HEK293 (cell line): ENCODE data around the gene XYLT2.

Experiments used
- CTCF ChIA-PET: fragments of 350-600 bp; formaldehyde crosslinking; extraction: SDS; loops from one replicate; lab custom pipeline; 2021; ENCODE audit warnings: antibody characterized with exemption; lab: Yijun Ruan, JAX
- POLR2A ChIA-PET: fragments of 300-600 bp; formaldehyde crosslinking; extraction: SDS; loops from one replicate; lab custom pipeline; 2020; ENCODE audit warnings: antibody characterized with exemption, inconsistent platforms; lab: Yijun Ruan, JAX
- H3K27ac ChIP-seq: fragments of 200-500 bp; sonication (Bioruptor generic); 2 replicates; pipeline ENCODE4 v1.5.1; 2014; ENCODE audit warnings: low read depth, low read length, control low read depth, inconsistent platforms; ENCODE audit errors: extremely low read depth
- H3K36me3 ChIP-seq, 2 experiments: fragments of 200-500 bp in 1 of 2; sonication (Bioruptor generic) in 1 of 2; 1 replicate in 1 of 2; 2 replicates in 1 of 2; pipeline ENCODE4 v1.5.1; 2014 to 2017; ENCODE audit warnings: inconsistent platforms in 2 of 2, low read length in 2 of 2; ENCODE audit not compliant: control insufficient read depth in 2 of 2, insufficient read depth in 1 of 2
- H3K4me1 ChIP-seq: fragments of 200-500 bp; sonication (Bioruptor generic); 2 replicates; pipeline ENCODE4 v1.5.1; 2014; ENCODE audit warnings: mild to moderate bottlenecking, low read length, inconsistent platforms; ENCODE audit not compliant: control insufficient read depth, insufficient read depth
- H3K4me3 ChIP-seq: 2 replicates; pipeline ENCODE4 v1.5.1; 2011; ENCODE audit warnings: low read depth, mild to moderate bottlenecking, control low read depth, low read length, moderate library complexity
- H3K9me3 ChIP-seq: fragments of 200-500 bp; sonication (Bioruptor generic); 2 replicates; pipeline ENCODE4 v1.5.1; 2014; ENCODE audit warnings: low read depth, low read length, inconsistent platforms; ENCODE audit not compliant: control insufficient read depth, insufficient read depth
- KLF1 ChIP-seq: fragments of 450-650 bp; formaldehyde crosslinking; IDR thresholded peaks from 2 replicates; pipeline ENCODE4 v1.5.1; 2016; ENCODE audit warnings: missing biosample characterization, missing genetic modification characterization
- TRIM28 ChIP-seq: IDR thresholded peaks from 2 replicates; pipeline ENCODE4 v1.6.1; 2011; ENCODE audit warnings: low read length, control low read depth, borderline replicate concordance
- ZNF10 ChIP-seq: fragments of 450-650 bp; formaldehyde crosslinking; IDR thresholded peaks from 2 replicates; pipeline ENCODE4 v1.5.1; 2017; ENCODE audit warnings: missing biosample characterization, missing genetic modification characterization
- ZNF132 ChIP-seq: fragments of 450-650 bp; formaldehyde crosslinking; IDR thresholded peaks from 2 replicates; pipeline ENCODE4 v1.5.1; 2017; ENCODE audit warnings: missing biosample characterization, missing genetic modification characterization, borderline replicate concordance
- ZNF157 ChIP-seq: fragments of 450-650 bp; formaldehyde crosslinking; IDR thresholded peaks from 2 replicates; pipeline ENCODE4 v1.5.1; 2016; ENCODE audit warnings: missing biosample characterization, missing genetic modification characterization
- ZNF223 ChIP-seq: fragments of 450-650 bp; formaldehyde crosslinking; IDR thresholded peaks from 2 replicates; pipeline ENCODE4 v1.5.1; 2016; ENCODE audit warnings: missing biosample characterization, missing genetic modification characterization
- ZNF266 ChIP-seq: fragments of 450-650 bp; formaldehyde crosslinking; IDR thresholded peaks from 2 replicates; pipeline ENCODE4 v1.5.1; 2016; ENCODE audit warnings: missing biosample characterization, missing genetic modification characterization, low read depth
- ZNF335 ChIP-seq: fragments of 450-650 bp; formaldehyde crosslinking; conservative IDR thresholded peaks from 2 replicates; pipeline ENCODE4 v1.5.1; 2016; ENCODE audit warnings: missing biosample characterization, missing genetic modification characterization
- ZNF37A ChIP-seq: fragments of 450-650 bp; IDR thresholded peaks from 2 replicates; pipeline ENCODE4 v1.5.1; 2018; ENCODE audit warnings: missing biosample characterization, missing genetic modification characterization
- ZNF433 ChIP-seq: fragments of 450-650 bp; formaldehyde crosslinking; IDR thresholded peaks from 2 replicates; pipeline ENCODE4 v1.5.1; 2016; ENCODE audit warnings: missing biosample characterization, missing genetic modification characterization, low read depth
- ZNF561 ChIP-seq: fragments of 450-650 bp; IDR thresholded peaks from 2 replicates; pipeline ENCODE4 v1.5.1; 2018; ENCODE audit warnings: missing biosample characterization, missing genetic modification characterization, borderline replicate concordance
- ZNF571 ChIP-seq: fragments of 450-650 bp; formaldehyde crosslinking; IDR thresholded peaks from 2 replicates; pipeline ENCODE4 v1.5.0; 2017; ENCODE audit warnings: missing biosample characterization, missing genetic modification characterization
- ZNF664 ChIP-seq: fragments of 450-650 bp; formaldehyde crosslinking; IDR thresholded peaks from 2 replicates; pipeline ENCODE4 v1.5.1; 2016; ENCODE audit warnings: missing biosample characterization, missing genetic modification characterization
- ZNF768 ChIP-seq: fragments of 450-650 bp; formaldehyde crosslinking; IDR thresholded peaks from 2 replicates; pipeline ENCODE4 v1.5.1; 2018; ENCODE audit warnings: missing biosample characterization, mild to moderate bottlenecking, missing genetic modification characterization
- ZSCAN23 ChIP-seq: fragments of 450-650 bp; formaldehyde crosslinking; IDR thresholded peaks from 2 replicates; pipeline ENCODE4 v1.5.1; 2016; ENCODE audit warnings: missing biosample characterization, missing genetic modification characterization
- TF ChIP-seq, protein P1 (sequence below): fragments of 450-650 bp; formaldehyde crosslinking; IDR thresholded peaks from 2 replicates; pipeline ENCODE4 v1.5.1; 2016; ENCODE audit warnings: missing biosample characterization, missing genetic modification characterization, borderline replicate concordance
- TF ChIP-seq, protein P2 (sequence below): fragments of 450-650 bp; formaldehyde crosslinking; IDR thresholded peaks from 2 replicates; pipeline ENCODE4 v1.5.1; 2016; ENCODE audit warnings: missing biosample characterization, missing genetic modification characterization
- TF ChIP-seq, protein P3 (sequence below): fragments of 450-650 bp; formaldehyde crosslinking; conservative IDR thresholded peaks from 2 replicates; pipeline ENCODE4 v1.5.1; 2016; ENCODE audit warnings: low read depth, missing biosample characterization, missing genetic modification characterization
- TF ChIP-seq, protein P4 (sequence below): fragments of 450-650 bp; formaldehyde crosslinking; IDR thresholded peaks from 2 replicates; pipeline ENCODE4; 2016; ENCODE audit warnings: missing biosample characterization, missing genetic modification characterization
- TF ChIP-seq, protein P5 (sequence below): fragments of 450-650 bp; IDR thresholded peaks from 2 replicates; pipeline ENCODE4 v1.5.1; 2018; ENCODE audit warnings: missing biosample characterization, mild to moderate bottlenecking, missing genetic modification characterization

XYLT2 gene

DNA sequence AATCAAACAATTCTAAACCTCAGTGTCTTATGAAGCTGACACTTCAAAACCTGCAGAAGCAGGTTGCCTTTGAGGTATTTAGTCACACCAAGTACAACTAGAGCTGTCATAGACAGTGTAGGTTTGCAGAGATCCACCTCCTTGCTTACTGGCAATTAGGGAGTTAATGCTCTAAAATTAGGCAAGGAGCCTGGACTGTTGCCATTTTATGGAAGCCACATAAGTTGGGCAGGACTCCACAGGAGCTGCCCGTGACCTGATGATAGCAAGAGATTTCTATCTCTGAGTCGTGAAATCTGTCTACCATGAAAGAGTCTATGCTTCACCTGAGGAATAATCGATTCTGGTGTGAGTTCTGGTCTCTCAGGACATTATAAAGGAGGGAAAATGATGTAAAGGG is 36.0 kb downstream of the XYLT2 start (continued):
- TF ChIP-seq, protein P1, sequence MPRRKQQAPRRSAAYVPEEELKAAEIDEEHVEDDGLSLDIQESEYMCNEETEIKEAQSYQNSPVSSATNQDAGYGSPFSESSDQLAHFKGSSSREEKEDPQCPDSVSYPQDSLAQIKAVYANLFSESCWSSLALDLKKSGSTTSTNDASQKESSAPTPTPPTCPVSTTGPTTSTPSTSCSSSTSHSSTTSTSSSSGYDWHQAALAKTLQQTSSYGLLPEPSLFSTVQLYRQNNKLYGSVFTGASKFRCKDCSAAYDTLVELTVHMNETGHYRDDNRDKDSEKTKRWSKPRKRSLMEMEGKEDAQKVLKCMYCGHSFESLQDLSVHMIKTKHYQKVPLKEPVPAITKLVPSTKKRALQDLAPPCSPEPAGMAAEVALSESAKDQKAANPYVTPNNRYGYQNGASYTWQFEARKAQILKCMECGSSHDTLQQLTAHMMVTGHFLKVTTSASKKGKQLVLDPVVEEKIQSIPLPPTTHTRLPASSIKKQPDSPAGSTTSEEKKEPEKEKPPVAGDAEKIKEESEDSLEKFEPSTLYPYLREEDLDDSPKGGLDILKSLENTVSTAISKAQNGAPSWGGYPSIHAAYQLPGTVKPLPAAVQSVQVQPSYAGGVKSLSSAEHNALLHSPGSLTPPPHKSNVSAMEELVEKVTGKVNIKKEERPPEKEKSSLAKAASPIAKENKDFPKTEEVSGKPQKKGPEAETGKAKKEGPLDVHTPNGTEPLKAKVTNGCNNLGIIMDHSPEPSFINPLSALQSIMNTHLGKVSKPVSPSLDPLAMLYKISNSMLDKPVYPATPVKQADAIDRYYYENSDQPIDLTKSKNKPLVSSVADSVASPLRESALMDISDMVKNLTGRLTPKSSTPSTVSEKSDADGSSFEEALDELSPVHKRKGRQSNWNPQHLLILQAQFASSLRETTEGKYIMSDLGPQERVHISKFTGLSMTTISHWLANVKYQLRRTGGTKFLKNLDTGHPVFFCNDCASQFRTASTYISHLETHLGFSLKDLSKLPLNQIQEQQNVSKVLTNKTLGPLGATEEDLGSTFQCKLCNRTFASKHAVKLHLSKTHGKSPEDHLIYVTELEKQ (tag by site-specific recombination), result no peak
- no peak for TF ChIP-seq ZNF223 (tag by site-specific recombination)
- TF ChIP-seq, protein P2, sequence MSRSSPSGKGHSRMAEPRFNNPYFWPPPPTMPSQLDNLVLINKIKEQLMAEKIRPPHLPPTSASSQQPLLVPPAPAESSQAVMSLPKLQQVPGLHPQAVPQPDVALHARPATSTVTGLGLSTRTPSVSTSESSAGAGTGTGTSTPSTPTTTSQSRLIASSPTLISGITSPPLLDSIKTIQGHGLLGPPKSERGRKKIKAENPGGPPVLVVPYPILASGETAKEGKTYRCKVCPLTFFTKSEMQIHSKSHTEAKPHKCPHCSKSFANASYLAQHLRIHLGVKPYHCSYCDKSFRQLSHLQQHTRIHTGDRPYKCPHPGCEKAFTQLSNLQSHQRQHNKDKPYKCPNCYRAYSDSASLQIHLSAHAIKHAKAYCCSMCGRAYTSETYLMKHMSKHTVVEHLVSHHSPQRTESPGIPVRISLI, result no peak
- TF ChIP-seq ZNF10 (tag by site-specific recombination), result no peak
- no peak for TF ChIP-seq ZNF335
- TF ChIP-seq ZNF561, result no peak
- TF ChIP-seq KLF1 (tag by site-specific recombination), result no peak

DNA sequence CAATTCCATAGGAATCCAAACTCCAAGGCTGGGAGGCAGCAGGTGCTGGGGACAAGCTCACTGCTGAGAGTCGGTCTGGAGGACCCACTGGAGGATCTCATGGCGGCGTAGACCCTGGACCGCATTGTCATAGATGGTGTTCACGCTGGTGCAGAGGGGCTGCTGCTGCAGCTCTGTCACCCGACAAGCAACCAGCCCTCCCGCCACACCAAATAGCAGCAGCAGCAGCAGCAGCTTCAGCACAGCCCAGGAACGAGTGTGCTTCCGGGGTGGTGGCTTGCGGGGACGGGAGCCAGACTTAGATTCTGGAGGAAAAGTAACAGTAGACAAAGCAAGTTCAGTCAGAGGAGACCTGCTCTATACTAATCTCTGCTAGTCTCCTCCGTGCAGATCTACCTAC is 37.0 kb downstream of the XYLT2 start:
- Histone ChIP-seq H3K36me3 (peaks cover 68 to 100% of the 10 kb centered on the region in 2 experiments), H3K9me3 (no peaks in the 10 kb centered on the region), H3K4me3 (no peak overlapping the region), H3K27ac (no peak overlapping the region), H3K4me1 (no peaks in the 10 kb centered on the region)
- ChIA-PET CTCF (interaction anchor here (2.7 to 8.8 kb wide), 3 partner anchors 9 to 183 kb away, joined by 9 to 69 read pairs (median 21); partner anchors contain the start of gene LRRC59), POLR2A (interaction anchor here (3.5 to 5.5 kb wide), 2 partner anchors 8 to 15 kb away, joined by 25 to 41 read pairs; partner anchors contain the start of gene LRRC59)
- TF ChIP-seq TRIM28, result no peak

DNA sequence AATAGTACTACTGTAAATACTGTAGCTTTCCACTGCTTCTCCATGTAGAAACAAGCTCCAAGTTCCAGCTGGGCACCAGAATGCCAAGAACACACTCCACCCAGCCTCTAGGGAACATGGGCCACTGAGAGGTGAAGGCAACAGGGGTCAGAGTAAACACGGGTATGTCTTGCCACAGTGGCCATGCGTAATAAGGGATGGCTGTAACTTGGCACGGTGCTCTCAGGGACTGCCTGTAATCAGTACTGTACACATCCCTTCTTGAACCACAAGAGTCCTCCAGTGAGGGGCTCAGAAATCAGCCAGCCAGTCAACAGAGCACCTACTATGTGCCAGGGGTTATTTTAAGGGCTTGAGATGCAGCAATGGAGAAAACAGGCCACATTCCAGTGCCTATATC is 40.6 kb downstream of the XYLT2 start:
- Histone ChIP-seq H3K9me3 (no peaks in the 10 kb centered on the region), H3K36me3 (peaks cover 92 to 100% of the 10 kb centered on the region in 2 experiments), H3K27ac (peak overlapping the region; percentile 2; the same call in 1 of the 2 replicates), H3K4me3 (no peak overlapping the region), H3K4me1 (no peaks in the 10 kb centered on the region)
- ChIA-PET POLR2A (interaction anchor here (0.7 to 1.6 kb wide), 2 partner anchors 10 to 186 kb away, joined by 3 to 10 read pairs; partner anchors contain the start of gene LRRC59), CTCF (interaction anchor here (1.2 to 8.8 kb wide), 3 partner anchors 11 to 24 kb away, joined by 8 to 69 read pairs (median 13); partner anchors contain the start of genes EME1, LRRC59 and MRPL27)
- TF ChIP-seq ZNF571 (tag by site-specific recombination), result no peak
- TF ChIP-seq, protein P3, sequence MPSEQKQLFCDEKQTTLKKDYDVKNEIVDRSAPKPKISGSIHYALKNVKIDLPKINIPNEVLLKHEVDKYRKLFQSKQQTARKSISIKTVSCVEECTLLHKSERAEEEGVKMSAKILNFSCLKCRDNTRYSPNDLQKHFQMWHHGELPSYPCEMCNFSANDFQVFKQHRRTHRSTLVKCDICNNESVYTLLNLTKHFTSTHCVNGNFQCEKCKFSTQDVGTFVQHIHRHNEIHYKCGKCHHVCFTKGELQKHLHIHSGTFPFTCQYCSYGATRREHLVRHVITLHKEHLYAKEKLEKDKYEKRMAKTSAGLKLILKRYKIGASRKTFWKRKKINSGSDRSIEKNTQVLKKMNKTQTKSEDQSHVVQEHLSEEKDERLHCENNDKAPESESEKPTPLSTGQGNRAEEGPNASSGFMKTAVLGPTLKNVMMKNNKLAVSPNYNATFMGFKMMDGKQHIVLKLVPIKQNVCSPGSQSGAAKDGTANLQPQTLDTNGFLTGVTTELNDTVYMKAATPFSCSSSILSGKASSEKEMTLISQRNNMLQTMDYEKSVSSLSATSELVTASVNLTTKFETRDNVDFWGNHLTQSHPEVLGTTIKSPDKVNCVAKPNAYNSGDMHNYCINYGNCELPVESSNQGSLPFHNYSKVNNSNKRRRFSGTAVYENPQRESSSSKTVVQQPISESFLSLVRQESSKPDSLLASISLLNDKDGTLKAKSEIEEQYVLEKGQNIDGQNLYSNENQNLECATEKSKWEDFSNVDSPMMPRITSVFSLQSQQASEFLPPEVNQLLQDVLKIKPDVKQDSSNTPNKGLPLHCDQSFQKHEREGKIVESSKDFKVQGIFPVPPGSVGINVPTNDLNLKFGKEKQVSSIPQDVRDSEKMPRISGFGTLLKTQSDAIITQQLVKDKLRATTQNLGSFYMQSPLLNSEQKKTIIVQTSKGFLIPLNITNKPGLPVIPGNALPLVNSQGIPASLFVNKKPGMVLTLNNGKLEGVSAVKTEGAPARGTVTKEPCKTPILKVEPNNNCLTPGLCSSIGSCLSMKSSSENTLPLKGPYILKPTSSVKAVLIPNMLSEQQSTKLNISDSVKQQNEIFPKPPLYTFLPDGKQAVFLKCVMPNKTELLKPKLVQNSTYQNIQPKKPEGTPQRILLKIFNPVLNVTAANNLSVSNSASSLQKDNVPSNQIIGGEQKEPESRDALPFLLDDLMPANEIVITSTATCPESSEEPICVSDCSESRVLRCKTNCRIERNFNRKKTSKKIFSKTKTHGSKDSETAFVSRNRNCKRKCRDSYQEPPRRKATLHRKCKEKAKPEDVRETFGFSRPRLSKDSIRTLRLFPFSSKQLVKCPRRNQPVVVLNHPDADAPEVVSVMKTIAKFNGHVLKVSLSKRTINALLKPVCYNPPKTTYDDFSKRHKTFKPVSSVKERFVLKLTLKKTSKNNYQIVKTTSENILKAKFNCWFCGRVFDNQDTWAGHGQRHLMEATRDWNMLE (tag by site-specific recombination), result no peak
- no peak for TF ChIP-seq ZNF132
- TF ChIP-seq, protein P4, sequence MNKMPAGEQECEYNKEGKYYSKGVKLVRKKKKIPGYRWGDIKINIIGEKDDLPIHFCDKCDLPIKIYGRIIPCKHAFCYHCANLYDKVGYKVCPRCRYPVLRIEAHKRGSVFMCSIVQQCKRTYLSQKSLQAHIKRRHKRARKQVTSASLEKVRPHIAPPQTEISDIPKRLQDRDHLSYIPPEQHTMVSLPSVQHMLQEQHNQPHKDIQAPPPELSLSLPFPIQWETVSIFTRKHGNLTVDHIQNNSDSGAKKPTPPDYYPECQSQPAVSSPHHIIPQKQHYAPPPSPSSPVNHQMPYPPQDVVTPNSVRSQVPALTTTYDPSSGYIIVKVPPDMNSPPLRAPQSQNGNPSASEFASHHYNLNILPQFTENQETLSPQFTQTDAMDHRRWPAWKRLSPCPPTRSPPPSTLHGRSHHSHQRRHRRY (tag by site-specific recombination), result no peak
- TF ChIP-seq ZSCAN23 (tag by site-specific recombination), result no peak
- TF ChIP-seq ZNF266 (tag by site-specific recombination), result no peak
- no peak for TF ChIP-seq ZNF664 (tag by site-specific recombination)
- no peak for TF ChIP-seq ZNF768 (tag by site-specific recombination)
- TF ChIP-seq ZNF37A (tag by site-specific recombination), result no peak
- no peak for TF ChIP-seq ZNF157 (tag by site-specific recombination)
- TF ChIP-seq ZNF433 (tag by site-specific recombination), result no peak
- TF ChIP-seq, protein P5, sequence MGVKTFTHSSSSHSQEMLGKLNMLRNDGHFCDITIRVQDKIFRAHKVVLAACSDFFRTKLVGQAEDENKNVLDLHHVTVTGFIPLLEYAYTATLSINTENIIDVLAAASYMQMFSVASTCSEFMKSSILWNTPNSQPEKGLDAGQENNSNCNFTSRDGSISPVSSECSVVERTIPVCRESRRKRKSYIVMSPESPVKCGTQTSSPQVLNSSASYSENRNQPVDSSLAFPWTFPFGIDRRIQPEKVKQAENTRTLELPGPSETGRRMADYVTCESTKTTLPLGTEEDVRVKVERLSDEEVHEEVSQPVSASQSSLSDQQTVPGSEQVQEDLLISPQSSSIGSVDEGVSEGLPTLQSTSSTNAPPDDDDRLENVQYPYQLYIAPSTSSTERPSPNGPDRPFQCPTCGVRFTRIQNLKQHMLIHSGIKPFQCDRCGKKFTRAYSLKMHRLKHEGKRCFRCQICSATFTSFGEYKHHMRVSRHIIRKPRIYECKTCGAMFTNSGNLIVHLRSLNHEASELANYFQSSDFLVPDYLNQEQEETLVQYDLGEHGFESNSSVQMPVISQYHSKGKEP, result no peak
